ENCODE measurements around the gene FASN.

- no peak for TF ChIP-seq POLR2A (IDR thresholded peaks at IDR 0.05)
- TF ChIP-seq, protein P1, sequence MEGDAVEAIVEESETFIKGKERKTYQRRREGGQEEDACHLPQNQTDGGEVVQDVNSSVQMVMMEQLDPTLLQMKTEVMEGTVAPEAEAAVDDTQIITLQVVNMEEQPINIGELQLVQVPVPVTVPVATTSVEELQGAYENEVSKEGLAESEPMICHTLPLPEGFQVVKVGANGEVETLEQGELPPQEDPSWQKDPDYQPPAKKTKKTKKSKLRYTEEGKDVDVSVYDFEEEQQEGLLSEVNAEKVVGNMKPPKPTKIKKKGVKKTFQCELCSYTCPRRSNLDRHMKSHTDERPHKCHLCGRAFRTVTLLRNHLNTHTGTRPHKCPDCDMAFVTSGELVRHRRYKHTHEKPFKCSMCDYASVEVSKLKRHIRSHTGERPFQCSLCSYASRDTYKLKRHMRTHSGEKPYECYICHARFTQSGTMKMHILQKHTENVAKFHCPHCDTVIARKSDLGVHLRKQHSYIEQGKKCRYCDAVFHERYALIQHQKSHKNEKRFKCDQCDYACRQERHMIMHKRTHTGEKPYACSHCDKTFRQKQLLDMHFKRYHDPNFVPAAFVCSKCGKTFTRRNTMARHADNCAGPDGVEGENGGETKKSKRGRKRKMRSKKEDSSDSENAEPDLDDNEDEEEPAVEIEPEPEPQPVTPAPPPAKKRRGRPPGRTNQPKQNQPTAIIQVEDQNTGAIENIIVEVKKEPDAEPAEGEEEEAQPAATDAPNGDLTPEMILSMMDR (IDR thresholded peaks at IDR 0.05): no peak
- TF ChIP-seq EP300 (IDR thresholded peaks at IDR 0.05): no peak
Observed at GRCh38 chr17:82064433-82065192, 33.4 kb downstream of the FASN start.
